Amniotic stem cell (primary cell): ENCODE measurements around the gene GTSF1L.

Source experiments
- DNase-seq: peaks from one replicate; lab custom pipeline; 2025; lab: John Stamatoyannopoulos, UW

Gene GTSF1L

DNA sequence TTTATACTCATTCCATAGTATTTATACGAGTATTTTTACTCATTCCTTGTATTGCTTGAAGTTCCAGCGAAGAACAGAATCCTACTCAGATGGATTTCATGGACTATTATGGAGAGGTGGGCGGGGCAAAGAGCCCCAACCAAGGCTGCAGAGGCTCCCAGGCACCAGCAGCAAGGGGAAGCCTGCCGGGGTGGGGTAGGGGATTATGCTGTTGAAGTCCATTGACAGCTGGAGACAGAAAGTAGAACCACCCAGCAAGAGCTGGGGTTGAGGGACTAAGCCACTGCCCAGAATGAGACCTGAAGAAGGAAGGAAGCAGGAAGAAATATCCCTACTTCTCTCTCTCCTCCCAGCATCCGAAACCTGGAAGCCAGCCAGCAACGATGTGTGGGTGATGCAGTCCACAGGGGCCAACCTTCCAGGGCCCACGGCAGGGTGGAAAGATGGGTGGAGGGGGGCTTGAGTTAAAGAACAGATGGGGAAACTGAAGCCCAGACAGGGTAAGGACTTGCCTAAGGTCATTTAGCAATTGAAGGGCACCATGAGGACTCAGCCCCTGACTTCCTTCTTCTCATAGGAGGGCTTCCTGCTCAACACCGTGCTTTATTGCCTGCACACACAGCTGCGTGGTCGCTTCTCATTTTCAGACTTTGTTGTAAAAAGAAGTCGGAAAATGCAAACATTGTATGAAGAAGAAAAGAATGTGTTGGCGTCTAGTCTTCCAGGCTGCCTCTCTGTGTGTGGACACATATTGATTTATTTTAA lies 18.3 kb upstream of the GTSF1L start:
- no peak for DNase-seq

DNA sequence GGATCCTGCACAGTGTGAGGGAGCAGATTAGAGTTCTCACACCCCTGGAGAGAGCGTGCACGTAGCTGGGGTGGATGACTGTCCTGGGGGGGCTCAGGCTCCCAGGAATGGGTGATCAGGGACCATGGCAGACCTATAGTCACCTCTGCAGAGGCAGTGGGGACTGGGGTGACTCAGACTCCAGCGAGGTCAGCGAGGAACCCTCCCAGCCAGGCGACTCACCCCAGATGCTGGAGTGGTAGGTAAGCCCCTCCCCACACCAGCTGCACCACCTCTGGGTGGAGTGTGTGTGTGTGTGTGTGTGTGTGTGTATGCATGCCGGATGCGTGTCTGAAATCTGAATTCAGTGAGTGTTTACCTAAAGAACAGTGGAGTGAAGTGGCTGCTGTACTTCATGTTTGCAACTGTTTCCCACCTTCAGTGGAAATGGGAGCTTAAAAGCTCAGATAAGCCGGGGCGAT lies 17.4 kb upstream of the GTSF1L start:
- no peak for DNase-seq

DNA sequence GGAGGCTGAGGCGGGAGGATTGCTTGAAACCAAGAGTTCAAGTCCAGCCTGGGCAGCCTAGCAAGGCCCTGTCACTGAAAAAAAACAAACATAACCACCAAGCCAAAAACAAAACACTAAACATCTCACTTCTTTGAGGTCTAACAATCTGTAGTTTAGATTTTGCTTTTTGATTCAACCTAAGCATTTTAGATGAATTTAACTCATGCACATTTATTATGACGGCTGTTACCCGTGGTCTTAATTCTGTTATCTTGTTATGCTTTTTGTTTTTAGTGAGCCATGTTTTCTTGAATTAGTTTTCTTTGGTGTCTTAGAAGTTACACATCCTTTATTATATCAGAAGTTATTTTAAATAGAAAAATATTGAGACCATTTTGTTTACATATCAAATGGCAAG lies 13.8 kb upstream of the GTSF1L start:
- no peak for DNase-seq

DNA sequence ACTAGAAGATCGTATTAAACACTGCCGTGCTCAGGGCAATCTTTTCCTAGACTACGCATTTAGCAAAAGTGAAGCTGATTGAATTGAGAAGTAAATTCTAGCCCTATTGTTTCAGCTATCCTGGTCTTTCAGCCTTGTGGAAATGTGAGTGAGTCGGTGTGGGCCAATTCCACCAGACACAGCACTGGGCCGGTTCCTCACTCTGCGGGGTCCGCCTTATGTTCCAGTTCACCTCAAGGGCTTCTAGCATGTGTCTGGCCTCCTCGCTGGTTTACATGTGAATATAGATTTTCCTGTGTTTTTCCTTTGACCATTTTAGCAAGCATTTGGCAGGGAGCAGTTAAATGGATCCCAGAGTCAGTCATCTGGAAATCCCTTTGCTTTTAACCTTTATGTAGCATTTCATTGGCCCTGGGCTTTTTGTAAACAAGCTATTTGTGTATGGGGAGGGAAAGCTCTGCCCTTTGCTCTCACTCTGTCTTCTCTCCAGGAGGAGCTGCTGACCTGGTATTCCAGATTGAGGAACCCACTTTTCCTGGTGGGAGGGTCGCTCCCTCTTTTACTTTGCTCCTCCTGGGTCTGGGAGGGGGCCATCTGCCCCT lies 12.4 kb upstream of the GTSF1L start:
- no peak for DNase-seq

DNA sequence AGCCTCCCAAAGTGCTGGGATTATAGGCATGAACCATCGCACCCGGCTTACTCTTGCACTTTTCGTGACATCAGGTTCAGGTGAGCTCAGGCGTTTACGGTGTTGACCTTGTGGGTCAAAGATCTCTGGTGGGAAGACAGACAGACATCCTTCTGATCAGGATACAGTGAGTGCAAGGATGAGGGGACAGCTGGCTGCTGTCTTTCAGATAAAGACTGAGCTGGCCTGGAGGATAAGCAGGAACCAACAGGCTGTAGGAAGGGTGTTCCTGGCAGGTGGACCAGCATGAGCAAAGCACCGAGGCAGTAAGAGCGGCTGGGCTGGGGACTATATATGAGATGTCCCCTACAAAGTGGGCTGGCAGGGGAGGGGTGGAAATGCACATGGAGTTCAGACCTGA lies 11.1 kb upstream of the GTSF1L start:
- DNase-seq = no peak

DNA sequence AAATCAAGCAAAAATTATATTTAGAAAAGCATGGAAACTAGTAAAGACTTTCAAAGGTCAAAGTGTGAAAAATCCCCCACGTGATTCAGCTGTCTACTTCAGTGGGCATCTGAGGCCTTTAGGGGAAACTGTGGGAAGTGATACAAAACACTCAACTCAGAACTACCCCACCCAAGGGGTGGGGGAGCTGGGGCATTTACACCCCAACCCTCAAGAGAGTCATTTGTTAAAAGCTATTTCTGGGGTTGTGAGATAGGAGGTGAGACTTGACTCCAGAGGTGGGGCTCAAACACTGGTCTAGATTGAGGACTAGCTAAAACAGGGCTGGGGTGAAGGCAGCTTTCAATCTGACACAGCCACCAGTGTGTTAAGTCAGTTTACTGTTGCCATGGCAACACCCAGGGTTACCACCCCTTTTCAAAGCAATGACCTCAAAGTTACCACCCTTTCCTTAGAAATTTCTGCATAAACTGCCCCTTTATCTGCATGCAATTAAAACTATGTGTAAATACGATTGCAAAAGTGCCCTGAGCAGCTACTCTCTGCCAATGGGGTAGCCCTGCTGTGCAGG lies 9.9 kb upstream of the GTSF1L start:
- no peak for DNase-seq

DNA sequence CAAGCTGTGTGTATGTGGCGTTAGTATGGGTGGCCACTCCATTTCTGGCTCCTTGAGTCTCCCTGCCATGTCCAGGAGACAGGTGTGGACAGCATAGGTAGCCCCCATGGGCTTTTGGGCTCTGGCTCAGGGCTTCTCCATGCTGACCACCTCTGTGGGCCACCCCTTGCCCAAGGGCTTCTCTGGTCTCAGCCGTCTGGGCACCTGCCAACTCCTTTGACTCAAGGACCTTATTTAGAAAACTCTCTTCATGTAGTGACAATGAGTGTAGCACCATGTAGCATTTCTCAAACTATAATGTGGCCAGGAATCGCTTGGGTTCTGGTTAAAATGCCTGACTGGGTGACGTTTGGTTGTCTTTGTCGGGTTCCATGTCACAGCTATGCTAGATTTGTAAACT lies 5.1 kb upstream of the GTSF1L start:
- DNase-seq = no peak

DNA sequence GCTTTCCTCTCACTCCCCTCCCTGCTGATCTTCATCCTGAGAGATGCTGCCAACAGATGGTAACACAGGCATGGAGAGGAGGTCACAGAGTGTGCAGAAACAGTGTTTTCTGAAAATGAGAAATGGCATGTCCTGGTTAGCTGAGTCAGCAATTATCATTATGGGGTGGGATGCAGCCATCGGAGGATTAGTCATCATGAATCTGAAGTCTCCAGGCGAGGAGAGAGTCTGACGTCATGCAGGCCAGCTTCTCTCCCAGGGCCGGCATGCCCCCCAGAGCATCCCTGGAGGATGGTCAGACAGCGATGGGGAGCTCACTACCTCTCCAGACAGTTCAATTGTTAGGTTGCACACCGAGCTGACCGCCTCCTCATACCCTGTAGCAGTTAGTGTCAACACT lies 4.7 kb upstream of the GTSF1L start:
- peak; percentile 14 for DNase-seq

DNA sequence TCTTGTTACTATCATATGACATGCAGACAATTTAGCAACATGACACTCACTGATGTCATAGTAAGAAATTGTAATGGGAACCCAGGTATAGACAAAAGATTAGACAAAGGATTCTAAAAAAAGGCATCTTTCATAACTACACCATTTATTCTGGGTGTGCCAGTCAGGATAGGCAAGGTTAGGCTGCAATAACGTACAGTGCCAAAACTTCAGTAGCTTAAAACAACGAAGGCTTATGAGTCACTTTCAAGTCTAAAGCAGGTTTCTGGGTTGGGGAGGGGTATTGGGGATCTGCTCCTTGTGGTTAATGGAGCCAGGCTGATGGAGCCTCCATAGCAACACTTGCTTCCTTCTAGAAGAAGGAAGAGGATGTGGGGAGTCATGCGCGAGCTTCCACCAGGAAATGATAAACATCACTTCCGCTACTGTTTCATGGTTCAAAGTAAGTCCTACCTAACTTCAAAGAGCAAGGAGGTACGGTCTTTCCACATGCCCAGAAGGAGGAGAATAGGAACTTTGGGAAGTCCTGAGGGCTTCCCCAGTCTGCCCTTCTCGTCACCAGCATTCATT lies 2.0 kb upstream of the GTSF1L start:
- DNase-seq = no peak

DNA sequence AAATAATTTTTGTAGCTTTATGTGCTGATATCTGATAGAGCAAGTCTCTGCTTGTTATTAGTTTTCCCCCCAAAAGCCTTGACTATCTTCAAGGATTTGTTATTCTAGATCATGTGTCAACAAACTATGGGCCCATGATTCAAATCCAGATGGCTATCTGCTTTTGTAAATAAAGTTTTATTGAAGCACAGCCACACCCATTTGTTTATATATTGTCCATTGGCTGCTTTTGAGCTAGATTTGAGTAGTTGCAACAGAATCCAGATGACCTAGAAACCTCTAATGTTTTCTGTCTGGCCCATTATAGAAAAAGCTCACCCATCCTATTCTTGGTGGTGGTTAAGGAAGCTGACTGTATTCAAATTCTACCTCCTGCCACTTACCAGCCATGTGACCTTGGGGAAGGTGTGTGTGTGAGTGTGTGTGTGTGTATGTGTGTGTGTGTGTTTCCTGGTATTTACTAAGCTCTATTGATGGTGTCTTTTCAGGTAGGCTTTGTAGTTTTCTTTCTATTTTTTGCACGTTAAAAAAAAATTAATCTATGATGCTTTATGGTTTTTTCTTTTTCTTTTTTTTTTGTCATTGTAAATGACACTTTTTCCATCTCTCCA lies 1.3 kb upstream of the GTSF1L start:
- no peak for DNase-seq

DNA sequence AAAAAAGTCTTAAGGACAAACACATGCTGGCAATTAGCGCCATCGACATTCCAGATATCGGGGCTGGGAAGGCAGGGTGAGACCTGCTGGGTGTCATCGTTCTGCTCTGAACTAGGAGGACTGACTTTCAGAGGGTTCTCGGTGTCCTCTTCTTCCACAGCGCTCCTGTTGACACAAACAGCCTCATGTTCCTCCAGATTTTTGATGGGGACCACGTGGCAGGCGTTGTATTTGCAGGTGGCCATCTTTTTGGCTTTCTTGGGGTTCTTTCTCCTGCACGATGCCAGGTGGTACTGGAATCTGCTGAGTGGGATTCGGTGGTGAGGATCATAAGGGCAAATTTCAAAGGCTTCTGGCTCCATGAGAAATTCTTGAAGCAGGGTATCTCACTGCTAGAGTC lies 469 bp downstream of the GTSF1L start:
- no peak for DNase-seq

DNA sequence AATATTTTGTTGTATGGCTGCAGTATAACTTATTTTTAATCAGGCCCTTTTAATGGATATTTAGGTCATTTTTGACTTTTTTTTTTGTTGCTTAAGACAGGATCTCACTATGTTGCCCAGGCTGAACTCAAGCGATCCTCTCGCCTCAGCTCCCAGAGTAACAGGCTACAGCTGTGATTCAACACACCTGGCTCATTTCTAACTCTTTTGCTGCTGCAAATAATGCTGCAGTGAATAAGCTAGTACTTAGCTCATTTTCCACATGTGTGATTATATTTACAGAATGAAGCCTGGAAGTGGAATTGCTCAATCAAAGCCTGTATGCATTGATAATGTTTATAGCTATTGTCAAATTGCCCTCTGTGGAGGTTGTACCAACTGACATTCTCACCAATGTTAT lies 1.1 kb downstream of the GTSF1L start:
- DNase-seq = no peak

DNA sequence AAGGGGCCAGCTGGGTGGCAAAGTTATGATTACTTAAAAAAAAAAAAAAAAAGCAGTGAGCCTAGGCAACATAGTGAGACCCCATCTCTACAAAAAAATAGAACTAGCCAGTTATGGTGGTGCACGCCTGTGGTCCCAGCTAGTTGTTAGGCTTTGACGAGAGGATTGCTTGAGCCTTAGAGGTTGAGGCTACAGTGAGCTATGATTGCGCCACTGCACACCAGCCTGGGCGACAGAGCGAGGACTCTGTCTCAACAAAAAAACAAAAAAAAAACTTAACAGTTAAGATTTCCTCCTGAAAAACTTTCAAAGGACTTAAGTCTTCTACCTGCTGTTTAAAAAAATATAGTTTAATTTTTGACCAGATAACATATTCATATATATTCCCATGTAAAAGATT lies 2.4 kb downstream of the GTSF1L start:
- DNase-seq = no peak

DNA sequence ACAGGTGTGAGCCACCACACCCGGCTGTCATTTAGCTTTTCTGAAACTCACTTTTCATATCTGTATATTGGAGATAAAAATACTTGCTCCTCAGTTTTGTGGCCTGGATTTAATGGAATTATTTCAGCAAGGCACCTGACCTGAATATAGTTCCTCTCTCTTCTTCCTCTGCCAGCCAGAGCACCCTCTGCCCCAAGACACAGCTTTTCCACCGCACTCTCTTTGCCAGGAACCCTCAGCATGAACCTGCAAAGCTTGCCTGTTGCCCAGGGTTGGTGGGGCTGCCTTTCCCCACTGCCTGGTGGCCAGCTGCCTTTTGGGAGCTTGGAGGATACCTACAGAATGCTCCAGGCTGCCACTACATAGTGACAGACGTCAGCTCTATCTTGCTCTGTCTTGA lies 3.1 kb downstream of the GTSF1L start:
- DNase-seq = no peak

DNA sequence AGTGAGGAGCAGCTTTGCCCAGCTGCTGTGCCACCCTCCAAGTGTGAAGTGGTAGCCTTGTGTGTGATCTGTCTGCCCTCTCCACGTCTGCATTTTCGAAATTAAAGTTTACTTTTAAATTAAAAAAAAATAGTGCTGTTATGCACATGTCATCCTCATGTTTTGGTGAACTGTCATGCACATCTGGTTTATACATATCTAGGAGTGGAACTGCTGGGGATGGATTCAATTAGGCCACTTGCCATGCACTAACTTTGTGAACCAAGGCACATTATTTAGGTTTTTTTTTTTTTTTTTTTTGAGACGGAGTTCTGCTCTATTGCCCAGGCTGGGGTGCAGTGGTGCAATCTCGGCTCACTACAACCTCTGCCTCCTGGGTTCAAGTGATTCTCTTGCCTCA lies 3.6 kb downstream of the GTSF1L start:
- no peak for DNase-seq

DNA sequence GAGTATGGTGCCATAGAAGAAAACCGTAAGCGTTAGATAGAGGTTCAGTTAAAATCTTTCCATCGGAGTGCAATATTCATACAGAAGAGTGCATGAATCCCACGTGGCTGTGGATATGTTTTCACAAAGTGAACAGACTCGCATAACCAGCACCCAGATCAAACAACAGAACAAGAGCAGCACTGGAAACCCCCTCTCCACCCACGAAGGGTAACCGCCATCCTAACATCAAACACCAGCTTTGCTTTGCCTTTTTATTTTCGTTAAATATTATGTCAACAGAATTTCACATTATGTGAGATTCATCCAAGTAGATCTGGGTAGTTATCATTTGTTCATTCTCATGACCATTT lies 4.7 kb downstream of the GTSF1L start:
- no peak for DNase-seq

DNA sequence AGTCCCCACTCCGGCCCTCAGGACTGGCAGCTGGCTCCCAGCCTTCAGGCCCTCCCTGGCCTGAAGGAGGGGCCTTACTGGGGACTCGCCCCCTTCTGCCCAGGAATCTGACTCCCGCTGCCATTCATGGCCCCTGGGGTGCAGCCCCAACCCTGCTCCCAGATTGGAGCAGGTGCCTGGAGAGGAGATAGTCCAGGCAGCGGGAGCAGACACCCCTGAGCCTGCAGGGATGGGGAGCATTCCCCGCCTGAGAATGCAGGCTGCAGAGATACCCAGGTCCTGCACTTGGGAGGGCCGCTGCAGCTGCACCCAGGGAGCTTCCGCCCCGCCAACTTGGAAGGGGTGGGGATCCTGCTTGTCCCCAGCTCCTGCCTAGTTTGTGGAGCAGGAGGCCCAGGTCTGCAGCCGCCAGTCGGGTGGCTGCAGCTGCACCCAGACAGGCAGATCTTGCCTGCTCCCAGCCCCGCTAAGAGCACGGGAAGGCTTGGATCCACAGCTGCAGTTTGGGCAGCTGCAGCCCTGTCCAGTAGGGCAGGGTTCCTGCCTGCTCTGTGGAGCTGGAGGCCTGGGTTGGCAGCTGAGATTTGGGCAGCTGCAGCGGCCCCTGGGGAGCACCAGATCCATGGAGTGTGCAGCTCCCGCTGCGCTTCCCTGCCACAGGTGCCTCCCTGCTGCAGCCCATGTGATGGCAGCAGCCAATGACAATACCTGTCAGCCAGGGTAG lies 5.2 kb downstream of the GTSF1L start:
- DNase-seq = no peak

DNA sequence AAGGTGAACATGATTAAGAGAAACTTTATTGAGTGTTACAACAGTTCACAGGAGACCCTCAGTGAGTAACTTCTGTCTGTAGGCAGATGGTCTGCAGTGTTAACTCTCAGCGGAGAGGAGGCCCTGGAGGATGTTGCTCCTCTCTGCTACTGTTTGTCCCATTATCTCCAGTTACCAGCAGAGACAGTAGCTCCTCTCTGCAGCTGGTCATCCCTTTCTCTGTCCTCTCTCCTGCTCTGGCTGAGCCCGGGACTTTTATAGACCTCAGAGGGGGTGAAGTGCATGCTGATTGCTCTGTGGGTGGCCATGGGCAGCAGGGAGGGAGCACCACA lies 5.7 kb downstream of the GTSF1L start:
- DNase-seq = no peak

DNA sequence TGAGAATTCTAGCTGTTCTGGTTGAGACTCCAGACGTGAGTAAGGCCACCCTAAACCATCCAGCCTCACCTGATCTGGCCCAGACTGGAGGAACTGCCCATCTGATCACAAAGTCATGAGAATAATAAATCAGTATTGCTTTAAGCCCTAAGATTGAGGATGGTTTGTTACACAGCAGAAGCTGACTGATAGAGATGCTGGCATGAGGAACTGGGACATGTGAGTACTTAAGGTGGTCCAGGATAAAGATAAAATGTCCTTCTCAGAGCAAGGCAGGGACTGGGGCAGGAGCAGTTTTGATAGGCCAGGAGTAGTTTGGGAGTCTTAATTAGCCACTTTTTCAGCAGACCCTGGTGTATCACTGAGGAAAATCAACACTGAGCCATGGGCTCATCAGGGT lies 6.8 kb downstream of the GTSF1L start:
- no peak for DNase-seq

DNA sequence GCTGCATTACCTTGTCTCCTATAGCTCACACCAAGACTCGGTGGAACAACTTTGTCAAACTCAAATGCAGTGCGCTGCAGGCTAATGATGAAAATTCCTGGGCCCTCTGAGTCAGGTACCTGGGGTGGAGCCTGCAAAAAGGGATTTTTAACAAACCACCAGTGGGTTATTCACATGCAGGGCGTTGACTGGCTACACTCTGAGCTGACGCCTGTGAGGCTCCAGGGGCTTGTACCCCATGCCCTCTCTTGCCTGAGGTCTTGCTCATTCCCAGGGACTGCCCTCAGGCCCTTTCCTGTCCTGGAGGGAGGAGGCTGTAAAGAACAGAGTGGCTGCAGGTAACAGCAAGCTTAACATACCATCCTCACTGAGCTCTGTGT lies 9.2 kb downstream of the GTSF1L start:
- no peak for DNase-seq

DNA sequence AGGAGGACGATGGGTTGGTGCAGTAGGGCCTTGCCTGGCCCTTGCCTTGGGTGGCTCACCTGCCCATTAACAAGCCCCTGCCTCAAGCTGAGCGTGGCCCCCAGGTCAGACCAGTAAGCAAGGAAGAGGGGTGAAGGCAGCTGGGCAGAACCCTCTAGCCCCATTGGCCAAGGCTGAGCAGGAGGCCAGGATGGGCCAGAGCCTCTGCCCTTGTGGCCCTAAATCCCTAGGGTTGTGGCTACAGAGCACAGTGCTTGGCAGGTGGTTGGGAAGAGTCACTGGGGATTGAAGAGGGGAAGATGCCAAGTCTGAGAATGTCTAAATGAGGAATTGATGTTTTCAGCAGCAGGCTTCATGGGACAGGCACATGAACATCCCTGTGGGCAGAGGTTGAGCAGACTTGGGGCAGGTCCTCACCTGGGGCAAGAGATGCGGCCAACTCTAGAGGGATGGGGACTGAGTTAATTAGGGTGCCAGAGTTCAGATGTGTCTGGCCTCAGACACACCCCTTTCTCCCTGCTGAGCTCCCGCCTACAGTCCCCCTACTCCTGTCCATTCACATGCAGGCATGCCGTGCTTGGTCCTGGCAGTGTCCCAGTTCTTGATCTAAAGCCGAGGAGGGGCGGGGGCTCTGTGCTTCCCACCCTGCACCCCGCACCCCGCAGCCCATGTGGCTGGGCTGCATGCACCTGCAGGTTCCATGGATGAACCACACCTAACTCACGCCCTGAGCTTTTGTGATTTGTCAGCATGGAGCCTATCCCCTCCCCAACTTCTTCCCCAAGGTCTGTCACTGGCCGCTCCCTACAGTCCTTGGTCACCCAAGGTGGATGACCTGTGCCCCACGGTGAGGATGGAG lies 9.8 kb downstream of the GTSF1L start:
- DNase-seq = no peak

DNA sequence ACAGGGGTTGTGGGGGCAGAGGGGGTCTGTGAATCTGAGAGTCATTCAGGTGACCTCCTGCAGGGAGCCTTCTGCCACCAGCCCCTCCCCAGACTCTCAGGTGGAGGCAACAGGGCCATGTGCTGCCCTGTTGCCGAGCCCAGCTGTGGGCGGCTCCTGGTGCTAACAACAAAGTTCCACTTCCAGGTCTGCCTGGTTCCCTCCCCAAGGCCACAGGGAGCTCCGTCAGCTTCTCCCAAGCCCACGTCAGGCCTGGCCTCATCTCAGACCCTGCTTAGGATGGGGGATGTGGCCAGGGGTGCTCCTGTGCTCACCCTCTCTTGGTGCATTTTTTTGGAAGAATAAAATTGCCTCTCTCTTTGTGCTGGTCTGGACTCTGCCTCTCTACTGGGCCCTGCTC lies 10.7 kb downstream of the GTSF1L start:
- DNase-seq = no peak
